ENCODE results near the gene CYRIA.

Gene CYRIA

GRCh38 chr2:16619576-16620245, 45.9 kb downstream of the CYRIA start:
- no peak for DNase-seq (ENCODE audit: low read depth, low spot score)
- no peak overlapping the region for H3K4me3 ChIP-seq (ENCODE audit: low read depth, low read length)
- in situ Hi-C loops (cut with HindIII; ENCODE audit: low sequenced_read_pairs) = no loop called here
- no peak for TF ChIP-seq CTCF (IDR thresholded peaks at IDR 0.05; ENCODE audit: low read depth, low read length)

GRCh38 chr2:16617282-16618266, 48.1 kb downstream of the CYRIA start:
- peak; percentile 66 for TF ChIP-seq CTCF (IDR thresholded peaks at IDR 0.05; ENCODE audit: low read depth, low read length)
- peak; percentile 62 for DNase-seq (ENCODE audit: low read depth, low spot score)
- in situ Hi-C loops (cut with HindIII; ENCODE audit: low sequenced_read_pairs) = no loop called here
- no peak overlapping the region for H3K4me3 ChIP-seq (ENCODE audit: low read depth, low read length)
